Cardiac fibroblast (primary cell): ENCODE measurements around the gene ZNF382.

Source experiments
- DNase-seq, 2 donors: peaks; one replicate each; pipeline versions ENCODE4 v3.0.0 to v3.0.0-alpha.2; 2010; ENCODE audit warnings: low read depth in 2 of 2
- H3K4me3 ChIP-seq, 2 donors: replicated peaks in 1 of 2; 1 replicate in 1 of 2; 2 replicates in 1 of 2; pipeline ENCODE4 v1.5.1; 2011; ENCODE audit warnings: low read depth in 2 of 2, low read length in 2 of 2, mild to moderate bottlenecking in 2 of 2, moderate library complexity in 1 of 2
- TF ChIP-seq, protein P1 (sequence below): IDR thresholded peaks from one replicate; pipeline ENCODE4 v1.5.1; 2011; ENCODE audit warnings: low read depth, mild to moderate bottlenecking, low read length, inconsistent platforms

ZNF382 gene

GRCh38 chr19:36605101-36605876 is at the start of gene ZNF382:
Gene ZNF382, plus strand, starts transcription at chr19:36605313. Its CDS starts 4,602 bp downstream, at chr19:36609915.
- DNase-seq: peak; percentile 69 to 71
- TF ChIP-seq, protein P1, sequence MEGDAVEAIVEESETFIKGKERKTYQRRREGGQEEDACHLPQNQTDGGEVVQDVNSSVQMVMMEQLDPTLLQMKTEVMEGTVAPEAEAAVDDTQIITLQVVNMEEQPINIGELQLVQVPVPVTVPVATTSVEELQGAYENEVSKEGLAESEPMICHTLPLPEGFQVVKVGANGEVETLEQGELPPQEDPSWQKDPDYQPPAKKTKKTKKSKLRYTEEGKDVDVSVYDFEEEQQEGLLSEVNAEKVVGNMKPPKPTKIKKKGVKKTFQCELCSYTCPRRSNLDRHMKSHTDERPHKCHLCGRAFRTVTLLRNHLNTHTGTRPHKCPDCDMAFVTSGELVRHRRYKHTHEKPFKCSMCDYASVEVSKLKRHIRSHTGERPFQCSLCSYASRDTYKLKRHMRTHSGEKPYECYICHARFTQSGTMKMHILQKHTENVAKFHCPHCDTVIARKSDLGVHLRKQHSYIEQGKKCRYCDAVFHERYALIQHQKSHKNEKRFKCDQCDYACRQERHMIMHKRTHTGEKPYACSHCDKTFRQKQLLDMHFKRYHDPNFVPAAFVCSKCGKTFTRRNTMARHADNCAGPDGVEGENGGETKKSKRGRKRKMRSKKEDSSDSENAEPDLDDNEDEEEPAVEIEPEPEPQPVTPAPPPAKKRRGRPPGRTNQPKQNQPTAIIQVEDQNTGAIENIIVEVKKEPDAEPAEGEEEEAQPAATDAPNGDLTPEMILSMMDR: no peak
- H3K4me3 ChIP-seq: peak within 1 kb of the TSS; percentile 83

DNA sequence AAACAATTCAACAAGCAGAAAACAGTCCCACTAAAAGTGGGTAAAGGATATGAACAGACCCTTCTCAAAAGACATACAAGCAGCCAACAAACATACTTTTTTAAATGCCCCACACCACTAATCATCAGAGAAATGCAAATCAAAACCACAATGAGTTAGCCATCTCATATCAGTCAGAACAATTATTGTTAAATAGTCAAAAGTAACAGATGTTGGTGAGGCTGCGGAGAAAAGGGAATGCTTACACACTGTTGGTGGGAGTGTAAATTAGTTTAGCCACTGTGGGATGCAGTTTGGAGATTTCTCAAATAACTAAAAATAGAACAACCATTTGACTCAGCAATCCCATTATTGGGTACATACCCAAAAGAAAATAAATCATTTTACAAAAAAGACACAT is 40.7 kb upstream of the ZNF382 start:
- no peak for DNase-seq
- H3K4me3 ChIP-seq: no peak overlapping the region

DNA sequence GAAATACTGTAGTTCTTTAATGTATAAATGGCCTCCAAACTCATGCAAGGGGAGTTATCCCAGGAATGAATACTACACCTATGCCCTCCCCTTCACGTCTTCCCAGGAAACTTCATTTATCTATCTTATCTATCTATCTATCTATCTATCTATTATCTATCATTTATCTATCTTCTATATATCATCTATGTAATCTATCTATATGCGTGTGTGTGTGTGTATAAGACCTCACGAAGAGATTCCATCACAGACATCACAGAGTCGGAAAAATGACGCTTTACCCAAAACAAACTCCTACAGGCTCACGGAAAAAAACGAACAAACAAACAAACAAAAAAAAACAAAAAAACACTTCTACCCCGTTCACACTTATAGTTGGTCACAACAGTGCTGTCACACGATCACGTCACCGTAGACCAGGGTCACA is 32.5 kb upstream of the ZNF382 start:
- H3K4me3 ChIP-seq: peak overlapping the region; percentile 89 to 98
- TF ChIP-seq, protein P1: no peak
- DNase-seq: no peak

More for the DNA sequence above, 40.7 kb upstream of the ZNF382 start:
- TF ChIP-seq, protein P1: no peak

- DNase-seq: peak; percentile 91
- H3K4me3 ChIP-seq: peak within 1 kb of the TSS; percentile 89 to 98
- TF ChIP-seq, protein P1: no peak
Observed at GRCh38 chr19:36573020-36573894, 31.9 kb upstream of the ZNF382 start, which contains the start of gene ZNF529. Gene ZNF529, minus strand, starts transcription at chr19:36573292. Its CDS starts 946 bp downstream, at chr19:36572346.

- peak; percentile 44 to 47 for DNase-seq
- TF ChIP-seq, protein P1: no peak
- peak overlapping the region; percentile 89 to 98 for H3K4me3 ChIP-seq
Observed at GRCh38 chr19:36573895-36574720, 31.0 kb upstream of the ZNF382 start.

- TF ChIP-seq, protein P1: no peak
- H3K4me3 ChIP-seq: no peak overlapping the region
- no peak for DNase-seq
Observed at GRCh38 chr19:36574741-36575140, 30.4 kb upstream of the ZNF382 start.
